Amniotic stem cell (primary cell): Measurements from ENCODE around the gene NR1D1.
A peak's percentile ranks its signal among the peaks of the same experiment; 100 is the strongest.

Experiments
- DNase-seq: peaks from one replicate; lab custom pipeline; 2025; lab: John Stamatoyannopoulos, UW

NR1D1 gene

DNA sequence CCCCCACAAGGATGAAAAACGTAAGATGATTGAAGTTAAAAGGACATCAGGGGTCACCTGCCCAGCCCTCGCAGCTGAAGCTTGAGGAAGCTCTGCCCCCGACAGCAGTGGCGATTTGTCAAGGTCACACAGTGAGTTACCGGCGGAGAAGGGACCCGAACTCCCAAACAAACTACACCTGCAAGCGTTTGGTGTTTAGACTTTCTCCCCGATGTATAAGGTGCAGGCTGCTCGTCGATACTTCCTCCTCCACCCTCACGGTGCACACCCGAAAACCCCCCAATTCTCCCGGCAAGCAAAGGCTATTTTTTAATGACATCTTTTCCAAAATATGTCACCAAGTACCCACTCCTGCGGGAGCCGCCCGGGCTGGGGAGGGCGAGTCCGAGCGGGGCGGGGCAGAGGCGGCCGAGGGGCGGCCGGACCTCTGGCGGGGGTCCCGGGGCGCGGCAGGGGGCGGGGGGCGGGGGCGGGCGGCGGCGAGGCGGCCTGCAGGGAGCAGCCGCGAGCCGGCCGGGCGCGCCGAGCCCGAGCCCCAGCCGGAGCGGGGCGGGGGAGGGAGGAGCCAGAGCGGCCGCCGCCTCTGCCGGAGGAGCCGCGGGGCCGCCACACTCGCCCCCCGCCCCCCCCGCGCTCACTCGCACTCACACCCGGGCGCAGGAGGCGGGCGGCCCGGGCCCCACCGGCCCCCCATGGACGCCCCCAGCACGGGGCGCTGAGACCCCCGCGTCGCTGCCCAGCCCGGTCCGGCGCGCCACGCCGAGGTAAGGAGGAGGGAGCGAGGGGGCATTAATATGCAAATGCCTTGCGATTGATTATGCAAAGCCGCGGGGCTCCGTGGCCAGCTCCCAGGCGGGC is 37.8 kb downstream of the NR1D1 start, which contains the start of gene THRA:
Gene THRA, plus strand, starts transcription at position 637 of the 858 bp plus-strand sequence. CDS start 11,524 bp downstream, outside the sequence.
- DNase-seq: peak; percentile 32

DNA sequence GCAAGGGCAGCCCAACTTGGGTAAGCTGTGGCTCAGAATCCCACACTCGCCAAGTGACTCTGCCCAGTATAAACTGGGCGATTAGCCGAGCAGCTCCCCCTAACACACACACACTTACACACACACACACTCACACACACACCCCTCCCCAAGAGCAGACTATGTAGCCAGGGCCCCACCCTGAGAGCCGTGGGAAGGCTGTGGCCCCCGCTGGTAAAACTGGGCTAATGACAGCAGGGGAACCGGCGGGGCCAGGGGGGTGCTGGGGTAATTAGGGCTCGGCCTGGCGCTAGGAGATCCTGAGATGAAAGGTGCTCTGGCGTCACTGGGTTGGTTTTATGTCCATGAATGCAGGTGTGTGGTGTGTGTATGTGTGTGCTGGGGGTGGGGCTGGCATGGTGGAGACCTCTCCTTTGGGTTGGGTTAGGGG is 38.8 kb downstream of the NR1D1 start:
- no peak for DNase-seq

DNA sequence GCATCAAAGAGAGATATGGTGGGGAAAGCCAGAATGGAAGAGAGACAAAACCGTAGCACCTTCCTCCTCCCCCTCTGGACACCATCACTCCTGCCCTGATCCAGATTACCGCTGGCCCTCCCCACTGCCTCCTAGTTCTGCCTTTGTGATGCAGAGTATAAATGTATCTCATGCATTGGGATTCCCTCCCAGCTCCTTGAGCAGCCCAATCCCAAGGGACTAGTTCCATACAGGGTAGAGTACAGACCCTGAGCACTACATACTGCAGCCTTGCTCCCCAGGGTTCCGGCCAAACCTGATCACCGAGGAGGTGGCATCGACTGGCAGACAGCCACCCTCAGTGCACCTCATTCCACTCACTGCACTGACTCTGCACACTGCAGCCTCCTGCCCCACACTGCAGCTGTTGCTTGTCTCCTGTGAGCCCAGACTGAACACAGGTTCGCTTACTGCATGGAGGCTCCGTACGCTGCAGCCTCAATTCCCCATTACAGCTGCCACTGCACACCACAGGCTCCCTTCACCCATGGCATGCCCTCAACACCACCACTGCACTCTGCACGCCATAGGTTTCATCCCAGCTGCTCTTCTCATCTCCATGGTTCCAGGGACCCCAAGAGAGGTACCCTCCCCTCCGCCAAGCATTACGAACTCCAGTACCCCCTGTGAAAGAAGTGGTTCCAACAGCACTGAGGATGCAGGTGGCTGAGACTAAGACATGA is 39.3 kb downstream of the NR1D1 start:
- DNase-seq: no peak

DNA sequence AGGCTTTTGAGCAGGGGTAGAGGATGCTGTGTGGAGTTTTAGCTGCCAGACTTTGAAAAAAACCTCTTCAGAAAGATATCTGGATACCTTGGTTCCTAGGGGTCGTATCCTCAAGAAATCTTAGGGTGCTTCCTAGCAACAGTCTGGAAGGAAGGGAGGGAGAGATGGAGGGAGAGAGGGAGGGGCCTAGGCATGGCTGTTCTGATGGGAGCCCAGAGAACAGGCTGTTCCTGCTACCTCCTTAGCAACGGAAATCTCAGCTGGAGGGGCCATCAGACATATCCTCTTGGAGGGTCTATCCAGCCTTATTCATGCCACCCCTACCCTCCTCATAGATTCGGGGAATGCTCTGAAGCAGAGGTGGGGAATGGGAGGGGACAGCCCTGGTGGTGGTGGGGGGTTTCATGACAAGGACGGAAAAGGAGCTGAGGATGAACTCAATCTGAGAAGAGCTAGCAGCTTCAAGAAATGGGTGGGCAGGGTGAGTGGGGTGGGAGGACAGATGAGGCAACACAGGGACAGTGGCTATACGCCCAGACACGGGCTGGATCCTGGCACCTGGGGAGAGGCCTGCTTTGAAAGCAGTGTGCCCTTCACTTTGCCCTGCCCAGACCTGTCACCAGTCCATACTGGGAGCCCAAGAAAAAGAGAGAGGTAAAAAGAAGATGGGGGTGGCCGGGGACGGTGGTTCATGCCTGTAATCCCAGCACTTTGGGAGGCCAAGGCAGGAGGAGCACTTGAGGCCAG is 40.5 kb downstream of the NR1D1 start:
- no peak for DNase-seq

DNA sequence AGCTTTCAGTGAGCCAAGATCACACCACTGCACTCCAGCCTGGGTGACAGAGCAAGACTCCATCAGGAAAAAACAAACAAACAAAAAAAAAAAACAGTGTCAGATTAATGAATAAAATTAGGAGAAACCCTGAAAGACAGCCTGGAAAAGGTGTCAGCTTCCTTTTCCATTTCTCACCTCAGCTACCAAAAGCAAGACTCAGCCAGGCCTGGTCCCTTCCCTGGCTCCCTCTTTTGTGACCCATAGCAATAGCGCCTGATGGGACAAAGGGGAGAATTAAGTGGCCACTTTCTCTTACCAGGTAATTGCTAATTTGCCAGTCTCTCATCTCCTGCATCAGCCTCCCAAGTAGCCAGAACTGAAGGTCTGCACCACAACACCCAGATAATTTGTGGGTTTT is 41.5 kb downstream of the NR1D1 start:
- no peak for DNase-seq

DNA sequence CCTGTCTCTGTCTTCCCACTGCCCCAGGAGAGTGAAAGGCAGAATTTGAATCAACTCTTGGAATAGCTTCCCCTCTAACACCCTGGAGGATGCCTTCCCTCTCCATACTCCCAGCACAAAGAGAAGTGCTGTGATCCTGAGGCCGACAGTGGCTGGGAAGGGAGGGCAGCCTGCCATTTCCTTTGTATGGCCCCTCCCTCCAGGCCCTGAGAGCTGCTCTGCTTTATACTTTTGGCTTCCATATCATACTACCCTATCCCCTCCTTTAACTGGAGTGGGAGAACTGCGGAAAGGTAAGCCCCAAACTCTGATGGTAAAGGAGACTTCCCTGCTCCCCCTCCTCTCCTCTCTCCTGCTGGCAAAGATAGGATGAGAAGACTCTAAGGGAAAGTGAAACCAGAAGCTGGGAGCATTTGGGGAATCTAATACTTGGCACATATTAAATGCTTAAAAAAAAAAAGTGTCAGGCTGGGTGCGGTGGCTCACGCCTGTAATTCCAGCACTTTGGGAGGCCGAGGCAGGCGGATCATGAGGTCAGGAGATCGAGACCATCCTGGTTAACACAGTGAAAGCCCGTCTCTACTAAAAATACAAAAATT is 42.1 kb downstream of the NR1D1 start:
- DNase-seq: no peak

DNA sequence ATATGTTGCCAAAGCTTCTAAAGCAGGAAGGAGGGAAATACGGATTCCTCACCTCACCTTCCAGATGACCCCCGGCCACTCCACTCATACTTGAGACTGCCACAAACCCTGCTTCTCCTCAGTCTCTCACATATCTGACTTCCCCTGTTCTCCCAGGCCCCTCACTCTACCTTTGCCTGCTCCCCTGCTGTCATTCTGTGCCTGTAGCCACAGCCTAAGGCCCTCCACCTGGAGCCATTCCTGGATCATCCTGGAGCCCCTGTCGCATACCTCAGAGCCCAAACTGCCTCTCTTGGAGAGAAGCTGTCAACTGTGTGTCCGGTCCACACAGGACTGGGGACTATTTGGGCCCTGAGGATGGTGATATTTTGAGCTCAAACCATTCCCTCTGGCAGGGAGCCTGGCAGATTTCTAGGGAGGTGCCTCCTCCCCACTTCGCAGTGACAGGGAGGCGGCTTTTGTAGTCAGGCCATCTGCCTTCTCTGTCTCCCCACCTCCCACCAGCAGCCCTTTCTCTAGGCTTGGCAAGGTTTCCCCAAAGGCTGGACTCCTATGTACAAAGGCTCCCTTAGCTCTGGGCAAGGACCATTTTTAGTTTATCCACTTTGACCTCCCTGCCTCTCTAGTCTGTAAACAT is 43.9 kb downstream of the NR1D1 start:
- DNase-seq: no peak
